ENCODE results near the gene KHDC1. TPM values are rescaled to one million over a fixed set of nuclear protein-coding genes. Genes with fewer than 3 reads are reported as not detected.
"Not testable (repeated sequence)": the region's sequence is repeated elsewhere in the genome, so short reads cannot be mapped to it uniquely, and the experiment has no call there.

Gene KHDC1
- total and polyA plus RNA-seq, 4 donors, result 0.16 to 0.42 (median 0.25) TPM; not detected in 1

DNA sequence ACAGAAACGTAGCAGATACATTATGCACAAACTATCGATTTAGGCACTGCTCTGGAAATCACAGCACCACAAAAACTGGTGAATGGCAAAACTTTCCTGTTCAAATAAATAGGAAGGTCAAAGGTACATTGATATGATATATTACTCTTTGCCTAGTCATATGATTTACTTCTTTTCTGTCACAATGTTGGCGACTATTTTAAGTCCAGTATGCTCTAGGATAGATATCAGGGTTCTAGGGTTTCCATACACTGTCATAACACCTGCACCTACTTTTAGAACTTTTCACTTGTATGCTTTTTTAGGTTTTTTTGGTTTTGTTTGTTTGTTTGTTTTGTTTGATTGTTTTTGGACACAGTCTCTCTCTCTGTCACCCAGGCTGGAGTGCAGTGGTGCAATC is 62.7 kb downstream of the KHDC1 start:
- TF ChIP-seq, protein P1, sequence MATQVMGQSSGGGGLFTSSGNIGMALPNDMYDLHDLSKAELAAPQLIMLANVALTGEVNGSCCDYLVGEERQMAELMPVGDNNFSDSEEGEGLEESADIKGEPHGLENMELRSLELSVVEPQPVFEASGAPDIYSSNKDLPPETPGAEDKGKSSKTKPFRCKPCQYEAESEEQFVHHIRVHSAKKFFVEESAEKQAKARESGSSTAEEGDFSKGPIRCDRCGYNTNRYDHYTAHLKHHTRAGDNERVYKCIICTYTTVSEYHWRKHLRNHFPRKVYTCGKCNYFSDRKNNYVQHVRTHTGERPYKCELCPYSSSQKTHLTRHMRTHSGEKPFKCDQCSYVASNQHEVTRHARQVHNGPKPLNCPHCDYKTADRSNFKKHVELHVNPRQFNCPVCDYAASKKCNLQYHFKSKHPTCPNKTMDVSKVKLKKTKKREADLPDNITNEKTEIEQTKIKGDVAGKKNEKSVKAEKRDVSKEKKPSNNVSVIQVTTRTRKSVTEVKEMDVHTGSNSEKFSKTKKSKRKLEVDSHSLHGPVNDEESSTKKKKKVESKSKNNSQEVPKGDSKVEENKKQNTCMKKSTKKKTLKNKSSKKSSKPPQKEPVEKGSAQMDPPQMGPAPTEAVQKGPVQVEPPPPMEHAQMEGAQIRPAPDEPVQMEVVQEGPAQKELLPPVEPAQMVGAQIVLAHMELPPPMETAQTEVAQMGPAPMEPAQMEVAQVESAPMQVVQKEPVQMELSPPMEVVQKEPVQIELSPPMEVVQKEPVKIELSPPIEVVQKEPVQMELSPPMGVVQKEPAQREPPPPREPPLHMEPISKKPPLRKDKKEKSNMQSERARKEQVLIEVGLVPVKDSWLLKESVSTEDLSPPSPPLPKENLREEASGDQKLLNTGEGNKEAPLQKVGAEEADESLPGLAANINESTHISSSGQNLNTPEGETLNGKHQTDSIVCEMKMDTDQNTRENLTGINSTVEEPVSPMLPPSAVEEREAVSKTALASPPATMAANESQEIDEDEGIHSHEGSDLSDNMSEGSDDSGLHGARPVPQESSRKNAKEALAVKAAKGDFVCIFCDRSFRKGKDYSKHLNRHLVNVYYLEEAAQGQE (IDR thresholded peaks at IDR 0.05), result no peak
- no peak for TF ChIP-seq EGR1 (IDR thresholded peaks at IDR 0.05; ENCODE audit: low read depth in 2 of 2)
- TF ChIP-seq, protein P2, sequence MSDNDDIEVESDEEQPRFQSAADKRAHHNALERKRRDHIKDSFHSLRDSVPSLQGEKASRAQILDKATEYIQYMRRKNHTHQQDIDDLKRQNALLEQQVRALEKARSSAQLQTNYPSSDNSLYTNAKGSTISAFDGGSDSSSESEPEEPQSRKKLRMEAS (IDR thresholded peaks at IDR 0.05), result no peak
- TF ChIP-seq, protein P3, sequence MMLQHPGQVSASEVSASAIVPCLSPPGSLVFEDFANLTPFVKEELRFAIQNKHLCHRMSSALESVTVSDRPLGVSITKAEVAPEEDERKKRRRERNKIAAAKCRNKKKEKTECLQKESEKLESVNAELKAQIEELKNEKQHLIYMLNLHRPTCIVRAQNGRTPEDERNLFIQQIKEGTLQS (IDR thresholded peaks at IDR 0.05), result no peak
- TF ChIP-seq FOXA2 (IDR thresholded peaks at IDR 0.05), result no peak
- no peak for TF ChIP-seq YY1 (IDR thresholded peaks at IDR 0.05)
- TF ChIP-seq, protein P4, sequence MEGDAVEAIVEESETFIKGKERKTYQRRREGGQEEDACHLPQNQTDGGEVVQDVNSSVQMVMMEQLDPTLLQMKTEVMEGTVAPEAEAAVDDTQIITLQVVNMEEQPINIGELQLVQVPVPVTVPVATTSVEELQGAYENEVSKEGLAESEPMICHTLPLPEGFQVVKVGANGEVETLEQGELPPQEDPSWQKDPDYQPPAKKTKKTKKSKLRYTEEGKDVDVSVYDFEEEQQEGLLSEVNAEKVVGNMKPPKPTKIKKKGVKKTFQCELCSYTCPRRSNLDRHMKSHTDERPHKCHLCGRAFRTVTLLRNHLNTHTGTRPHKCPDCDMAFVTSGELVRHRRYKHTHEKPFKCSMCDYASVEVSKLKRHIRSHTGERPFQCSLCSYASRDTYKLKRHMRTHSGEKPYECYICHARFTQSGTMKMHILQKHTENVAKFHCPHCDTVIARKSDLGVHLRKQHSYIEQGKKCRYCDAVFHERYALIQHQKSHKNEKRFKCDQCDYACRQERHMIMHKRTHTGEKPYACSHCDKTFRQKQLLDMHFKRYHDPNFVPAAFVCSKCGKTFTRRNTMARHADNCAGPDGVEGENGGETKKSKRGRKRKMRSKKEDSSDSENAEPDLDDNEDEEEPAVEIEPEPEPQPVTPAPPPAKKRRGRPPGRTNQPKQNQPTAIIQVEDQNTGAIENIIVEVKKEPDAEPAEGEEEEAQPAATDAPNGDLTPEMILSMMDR (IDR thresholded peaks at IDR 0.05; ENCODE audit: low read depth, low read length, missing input control), result no peak
- Histone ChIP-seq H3K27me3 (ENCODE audit: control insufficient read depth in 4 of 4, insufficient read depth in 4 of 4, low read length in 3 of 4) (no peaks in the 10 kb centered on the region), H3K9ac (ENCODE audit: low read depth in 1 of 2, low read length in 2 of 2) (no peak overlapping the region), H3K4me3 (ENCODE audit: low read depth in 1 of 3, low read length in 3 of 3) (no peak overlapping the region), H3K4me1 (ENCODE audit: control insufficient read depth in 4 of 4, insufficient read depth in 4 of 4, low read length in 3 of 4) (no peaks in the 10 kb centered on the region), H3K36me3 (ENCODE audit: control insufficient read depth in 4 of 4, insufficient read depth in 3 of 4, low read depth in 1 of 4, low read length in 3 of 4) (no peaks in the 10 kb centered on the region), H3K27ac (ENCODE audit: low read depth in 1 of 2, low read length in 2 of 2) (no peak overlapping the region), H3K9me3 (ENCODE audit: control insufficient read depth in 4 of 4, low read length in 3 of 4) (no peaks in the 10 kb centered on the region)
- WGBS, result 83% methylated on average over 3 of the region's 3 CpGs
- no peak for DNase-seq (ENCODE audit: low spot score)

DNA sequence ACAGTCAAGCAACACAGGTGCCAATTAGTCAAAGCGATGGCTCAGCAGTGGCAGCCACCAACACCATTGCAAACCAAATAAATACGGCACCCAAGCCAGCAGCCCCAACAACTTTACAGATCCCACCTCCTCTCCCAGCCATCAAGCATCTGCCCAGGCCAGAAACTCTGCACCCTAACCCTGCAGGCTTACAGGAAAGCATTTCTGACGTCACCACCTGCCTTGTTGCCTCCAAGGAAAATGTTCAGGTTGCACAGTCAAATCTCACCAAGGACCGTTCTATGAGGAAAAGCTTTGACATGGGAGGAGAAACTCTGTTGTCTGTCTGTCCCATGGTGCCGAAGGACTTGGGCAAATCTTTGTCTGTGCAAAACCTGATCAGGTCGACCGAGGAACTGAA is 68.3 kb downstream of the KHDC1 start:
- Histone ChIP-seq H3K4me1 (ENCODE audit: control insufficient read depth in 4 of 4, insufficient read depth in 4 of 4, low read length in 3 of 4) (no peaks in the 10 kb centered on the region), H3K36me3 (ENCODE audit: control insufficient read depth in 4 of 4, insufficient read depth in 3 of 4, low read depth in 1 of 4, low read length in 3 of 4) (no peaks in the 10 kb centered on the region), H3K9ac (ENCODE audit: low read depth in 1 of 2, low read length in 2 of 2) (no peak overlapping the region), H3K27ac (ENCODE audit: low read depth in 1 of 2, low read length in 2 of 2) (no peak overlapping the region), H3K9me3 (ENCODE audit: control insufficient read depth in 4 of 4, low read length in 3 of 4) (no peaks in the 10 kb centered on the region), H3K4me3 (ENCODE audit: low read depth in 1 of 3, low read length in 3 of 3) (no peak overlapping the region), H3K27me3 (ENCODE audit: control insufficient read depth in 4 of 4, insufficient read depth in 4 of 4, low read length in 3 of 4) (no peaks in the 10 kb centered on the region)
- no peak for TF ChIP-seq RXRA (IDR thresholded peaks at IDR 0.05)
- no peak for TF ChIP-seq FOXA2 (IDR thresholded peaks at IDR 0.05)
- TF ChIP-seq, protein P1 (IDR thresholded peaks at IDR 0.05), result no peak
- TF ChIP-seq, protein P4 (IDR thresholded peaks at IDR 0.05; ENCODE audit: low read depth, low read length, missing input control), result no peak
- no peak for TF ChIP-seq HNF4A (conservative IDR thresholded peaks at IDR 0.05)
- TF ChIP-seq NR2F2 (IDR thresholded peaks at IDR 0.05), result no peak
- TF ChIP-seq HNF4G (IDR thresholded peaks at IDR 0.05), result no peak
- TF ChIP-seq YY1 (IDR thresholded peaks at IDR 0.05), result no peak
- TF ChIP-seq EGR1 (IDR thresholded peaks at IDR 0.05; ENCODE audit: low read depth in 2 of 2), result no peak
- TF ChIP-seq, protein P3 (IDR thresholded peaks at IDR 0.05), result no peak
- no peak for TF ChIP-seq JUND (IDR thresholded peaks at IDR 0.05)
- TF ChIP-seq SP1 (IDR thresholded peaks at IDR 0.05), result no peak
- 87% methylated on average over 7 of the region's 7 CpGs for WGBS
- DNase-seq (ENCODE audit: low spot score), result no peak

DNA sequence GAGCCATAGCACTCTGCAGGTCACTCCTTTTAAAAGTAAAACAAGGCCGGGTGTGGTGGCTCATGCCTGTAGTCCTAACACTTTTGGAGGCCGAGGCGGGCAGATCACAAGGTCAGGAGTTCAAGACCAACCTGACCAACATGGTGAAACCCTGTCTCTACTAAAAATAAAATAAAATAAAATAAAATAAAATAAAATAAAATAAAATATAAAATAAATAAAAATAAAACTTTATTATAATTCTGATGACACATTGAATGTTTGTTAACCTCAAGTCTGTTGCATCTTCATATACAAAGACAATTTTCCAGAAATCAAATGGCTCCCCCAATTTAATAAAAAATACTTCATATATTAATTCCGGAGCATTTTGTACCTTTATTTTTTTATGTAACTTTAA is 69.7 kb downstream of the KHDC1 start:
- not testable (repeated sequence) for H3K4me1 ChIP-seq (ENCODE audit: control insufficient read depth in 4 of 4, insufficient read depth in 4 of 4, low read length in 3 of 4); H3K4me3 ChIP-seq (ENCODE audit: low read depth in 1 of 3, low read length in 3 of 3); H3K27me3 ChIP-seq (ENCODE audit: control insufficient read depth in 4 of 4, insufficient read depth in 4 of 4, low read length in 3 of 4); H3K36me3 ChIP-seq (ENCODE audit: control insufficient read depth in 4 of 4, insufficient read depth in 3 of 4, low read depth in 1 of 4, low read length in 3 of 4); H3K9ac ChIP-seq (ENCODE audit: low read depth in 1 of 2, low read length in 2 of 2); H3K9me3 ChIP-seq (ENCODE audit: control insufficient read depth in 4 of 4, low read length in 3 of 4); H3K27ac ChIP-seq (ENCODE audit: low read depth in 1 of 2, low read length in 2 of 2); DNase-seq (ENCODE audit: low spot score)
- WGBS, result 88% methylated on average over 4 of the region's 4 CpGs
